Caco-2 (cell line): Measurements from ENCODE around the gene TVP23A. TPM values are rescaled to one million over a fixed set of nuclear protein-coding genes. Genes with fewer than 3 reads are reported as not detected.

Experiments used
- BruUV-seq: library from RNA; stranded (reverse); fragments of 400-500 nt; replicated peaks from 2 replicates; lab custom pipeline; 2021; lab: Mats Ljungman, UMichigan
- CTCF ChIA-PET: fragments of 300-600 bp; sonication (Branson Sonifier 250); formaldehyde crosslinking; loops from one replicate; lab custom pipeline; 2022; ENCODE audit warnings: antibody characterized with exemption; lab: Charles Lee
- POLR2A ChIA-PET: fragments of 300-600 bp; sonication (Branson Sonifier 250); formaldehyde crosslinking; loops from one replicate; lab custom pipeline; 2022; ENCODE audit warnings: antibody characterized with exemption; lab: Charles Lee
- DNase-seq, 2 experiments: peaks; one replicate each; pipeline versions ENCODE4 v3.0.0 to v3.0.0-alpha.2; 2020 to 2022
- H3K27me3 ChIP-seq: replicated peaks from 2 replicates; pipeline ENCODE4 v1.6.0; 2011; ENCODE audit warnings: low read length; ENCODE audit not compliant: control insufficient read depth, insufficient read depth
- H3K36me3 ChIP-seq: 2 replicates; pipeline ENCODE4 v1.5.1; 2011; ENCODE audit warnings: low read length; ENCODE audit not compliant: control insufficient read depth, insufficient read depth
- H3K4me1 ChIP-seq: fragments of 250-450 bp; sonication (Bioruptor Pico); 2 replicates; pipeline ENCODE4 v1.5.1; 2020; ENCODE audit warnings: mild to moderate bottlenecking
- H3K4me3 ChIP-seq: 2 replicates; pipeline ENCODE4 v1.5.1; 2011; ENCODE audit warnings: low read depth, mild to moderate bottlenecking, control low read depth, low read length
- H3K9me3 ChIP-seq: fragments of 250-450 bp; sonication (Bioruptor Pico); 2 replicates; pipeline ENCODE4 v1.5.1; 2020; ENCODE audit warnings: mild to moderate bottlenecking, moderate library complexity
- H3K27ac Mint-ChIP-seq: one replicate; pipeline ENCODE4 v1.8.0; 2022; ENCODE audit warnings: mixed read lengths; ENCODE audit not compliant: unreplicated experiment
- H3K27me3 Mint-ChIP-seq: one replicate; pipeline ENCODE4 v1.8.0; 2022; ENCODE audit warnings: mixed read lengths; ENCODE audit not compliant: insufficient read depth, unreplicated experiment
- H3K36me3 Mint-ChIP-seq: one replicate; pipeline ENCODE4 v1.8.0; 2022; ENCODE audit warnings: mild to moderate bottlenecking, mixed read lengths; ENCODE audit not compliant: insufficient read depth, unreplicated experiment
- H3K4me1 Mint-ChIP-seq: one replicate; pipeline ENCODE4 v1.8.0; 2022; ENCODE audit warnings: low read depth, mixed read lengths; ENCODE audit not compliant: unreplicated experiment
- H3K4me3 Mint-ChIP-seq: one replicate; pipeline ENCODE4 v1.8.0; 2022; ENCODE audit warnings: mild to moderate bottlenecking, moderate library complexity, mixed read lengths; ENCODE audit not compliant: unreplicated experiment
- H3K9me3 Mint-ChIP-seq: one replicate; pipeline ENCODE4 v1.8.0; 2022; ENCODE audit warnings: mixed read lengths; ENCODE audit not compliant: unreplicated experiment
- CTCF ChIP-seq, 2 experiments: fragments of 200-600 bp in 1 of 2; IDR thresholded peaks; 1 replicate in 1 of 2; 2 replicates in 1 of 2; pipeline versions ENCODE4 v1.5.1 to v1.8.0; 2011 to 2022; ENCODE audit warnings: antibody characterized with exemption in 1 of 2, control low read depth in 1 of 2, inconsistent platforms in 1 of 2, low read depth in 1 of 2, low read length in 1 of 2, mild to moderate bottlenecking in 1 of 2, moderate library complexity in 1 of 2; ENCODE audit not compliant: insufficient read depth in 1 of 2, severe bottlenecking in 1 of 2, unreplicated experiment in 1 of 2
- intact Hi-C: fragments of 100-400 bp; cut with micrococcal nuclease; formaldehyde crosslinking; loops from one replicate; pipeline ENCODE4 v1.10.0; 2022; ENCODE audit not compliant: unreplicated experiment
- total RNA-seq: library from RNA; stranded (reverse); gene quantifications from 2 replicates; pipeline ENCODE4 v1.2.3, GENCODE V29; 2022

Gene TVP23A
- total RNA-seq, 1 experiment from 2014 or later, result not detected

DNA sequence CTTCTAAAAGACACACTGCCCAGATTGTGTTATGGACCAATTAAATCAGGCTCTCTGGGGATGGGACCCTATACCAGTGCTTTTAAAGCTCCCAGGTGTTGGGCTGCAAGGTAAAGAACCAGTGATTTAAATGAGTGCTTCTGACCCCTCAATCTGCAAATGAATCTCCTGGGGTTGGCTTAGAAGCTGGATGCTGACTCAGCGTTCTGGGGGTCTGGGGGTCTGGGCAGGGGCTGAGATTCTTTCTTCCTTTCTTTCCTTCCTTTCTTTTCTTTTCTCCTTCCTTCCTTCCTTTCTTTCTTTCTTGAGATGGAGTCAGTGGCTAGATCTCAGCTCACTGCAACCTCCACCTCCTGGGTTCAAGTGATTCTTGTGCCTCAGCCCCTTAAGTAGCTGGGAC lies 2.0 kb upstream of the TVP23A start:
- no peaks in the 10 kb centered on the region for H3K36me3 ChIP-seq
- no peaks in the 10 kb centered on the region for H3K9me3 ChIP-seq
- ChIA-PET CTCF (no interaction called here), POLR2A (no interaction called here)
- Mint-ChIP-seq H3K9me3 (no peaks in the 10 kb centered on the region), H3K27ac (no peak overlapping the region), H3K4me3 (no peak overlapping the region), H3K36me3 (no peaks in the 10 kb centered on the region), H3K27me3 (no peaks in the 10 kb centered on the region), H3K4me1 (no peaks in the 10 kb centered on the region)
- intact Hi-C loops, result no loop called here
- DNase-seq, result no peak
- BruUV-seq, result no TSS peak
- no peak for TF ChIP-seq CTCF (IDR thresholded peaks at IDR 0.05; ENCODE audit: insufficient read depth in 1 of 2, low read depth in 1 of 2, low read length in 1 of 2, severe bottlenecking in 1 of 2, unreplicated experiment in 1 of 2)
- no peaks in the 10 kb centered on the region for H3K4me1 ChIP-seq
- no peaks in the 10 kb centered on the region for H3K27me3 ChIP-seq
- no peak overlapping the region for H3K4me3 ChIP-seq

DNA sequence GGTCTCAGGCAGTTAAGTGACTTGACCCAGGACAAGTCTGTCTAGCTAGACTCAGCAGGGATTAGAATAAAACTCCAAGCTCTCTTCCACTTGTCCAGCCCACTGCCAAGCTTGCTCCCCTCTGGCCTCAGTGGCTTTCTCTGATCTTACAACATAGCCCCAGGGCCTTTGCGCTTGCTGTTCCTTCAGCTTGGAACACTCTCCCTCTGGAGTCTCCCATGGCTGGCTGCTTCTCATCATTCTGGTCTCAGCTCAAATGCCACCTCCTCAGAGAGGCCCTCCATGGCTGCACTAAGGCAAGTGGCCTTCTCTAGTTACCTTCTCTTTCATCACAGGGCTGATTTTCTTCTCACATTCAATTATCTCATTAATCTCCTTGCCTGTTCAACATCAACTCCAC lies 1.1 kb downstream of the TVP23A start:
- Histone ChIP-seq H3K4me1 (no peaks in the 10 kb centered on the region), H3K9me3 (no peaks in the 10 kb centered on the region), H3K27me3 (no peaks in the 10 kb centered on the region), H3K36me3 (no peaks in the 10 kb centered on the region), H3K4me3 (no peak overlapping the region)
- BruUV-seq, result no TSS peak
- intact Hi-C loops, result no loop called here
- Mint-ChIP-seq H3K4me3 (no peak overlapping the region), H3K27me3 (peaks cover 7% of the 10 kb centered on the region), H3K27ac (no peak overlapping the region), H3K36me3 (no peaks in the 10 kb centered on the region), H3K4me1 (no peaks in the 10 kb centered on the region), H3K9me3 (no peaks in the 10 kb centered on the region)
- POLR2A ChIA-PET, result no interaction called here
- CTCF ChIA-PET, result no interaction called here
- no peak for DNase-seq
- TF ChIP-seq CTCF (IDR thresholded peaks at IDR 0.05; ENCODE audit: insufficient read depth in 1 of 2, low read depth in 1 of 2, low read length in 1 of 2, severe bottlenecking in 1 of 2, unreplicated experiment in 1 of 2), result no peak

DNA sequence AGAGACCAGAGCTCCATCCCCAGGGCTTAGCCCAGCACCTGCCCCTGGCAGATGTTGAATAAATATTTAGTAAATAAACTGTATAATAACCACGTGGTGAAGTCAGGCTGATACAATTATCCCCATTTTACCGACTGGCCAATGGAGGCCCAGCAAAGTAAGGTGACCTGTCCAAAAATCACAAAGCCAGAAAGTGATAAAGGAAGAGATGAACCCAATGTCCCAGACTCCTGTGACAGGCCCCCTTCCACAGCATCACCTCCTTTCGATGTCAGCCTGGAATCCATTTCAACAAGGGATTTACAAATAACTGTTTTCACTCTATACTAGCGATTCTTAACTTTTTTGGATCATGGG lies 5.5 kb downstream of the TVP23A start:
- Histone ChIP-seq H3K4me3 (no peak overlapping the region), H3K36me3 (no peaks in the 10 kb centered on the region), H3K9me3 (no peaks in the 10 kb centered on the region), H3K27me3 (no peaks in the 10 kb centered on the region), H3K4me1 (no peaks in the 10 kb centered on the region)
- no TSS peak for BruUV-seq
- CTCF ChIA-PET, result no interaction called here
- Mint-ChIP-seq H3K4me3 (no peak overlapping the region), H3K27me3 (peaks cover 7% of the 10 kb centered on the region), H3K9me3 (no peaks in the 10 kb centered on the region), H3K4me1 (no peaks in the 10 kb centered on the region), H3K36me3 (no peaks in the 10 kb centered on the region), H3K27ac (no peak overlapping the region)
- intact Hi-C loops, result no loop called here
- DNase-seq, result no peak
- TF ChIP-seq CTCF (IDR thresholded peaks at IDR 0.05; ENCODE audit: insufficient read depth in 1 of 2, low read depth in 1 of 2, low read length in 1 of 2, severe bottlenecking in 1 of 2, unreplicated experiment in 1 of 2), result no peak
- POLR2A ChIA-PET, result no interaction called here
